B cell (primary cell): Measurements from ENCODE around the gene WBP4.

ENCODE experiments used
- EZH2 ChIP-seq: IDR thresholded peaks from 2 replicates; pipeline ENCODE4 v1.6.1; 2012; ENCODE audit warnings: borderline replicate concordance, low read depth, mild to moderate bottlenecking, moderate library complexity, low read length; ENCODE audit not compliant: insufficient read depth, poor library complexity, severe bottlenecking
- TF ChIP-seq, protein P1 (sequence below): fragments of 200-600 bp; IDR thresholded peaks from one replicate; pipeline ENCODE4 v1.8.0; 2022; ENCODE audit warnings: antibody characterized with exemption, mild to moderate bottlenecking

DNA sequence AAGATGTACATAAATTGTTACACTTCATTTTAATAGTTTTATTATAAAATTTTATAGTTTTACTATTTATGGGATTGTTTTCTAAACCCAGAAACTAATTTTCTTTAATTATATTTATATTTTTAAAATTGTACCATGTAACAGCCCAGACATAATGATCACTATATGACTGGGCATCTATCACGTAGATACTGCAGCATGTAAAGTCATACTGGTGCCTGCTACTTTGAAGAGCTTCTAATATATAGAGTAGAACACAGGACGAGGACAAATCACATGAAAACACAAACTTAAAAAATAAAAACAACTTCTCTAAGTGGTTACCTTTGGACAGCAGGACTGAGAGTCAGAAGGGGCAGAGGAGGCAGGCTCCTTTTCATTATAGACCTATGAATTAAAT, 47.5 kb upstream of the WBP4 start:
- TF ChIP-seq, protein P1, sequence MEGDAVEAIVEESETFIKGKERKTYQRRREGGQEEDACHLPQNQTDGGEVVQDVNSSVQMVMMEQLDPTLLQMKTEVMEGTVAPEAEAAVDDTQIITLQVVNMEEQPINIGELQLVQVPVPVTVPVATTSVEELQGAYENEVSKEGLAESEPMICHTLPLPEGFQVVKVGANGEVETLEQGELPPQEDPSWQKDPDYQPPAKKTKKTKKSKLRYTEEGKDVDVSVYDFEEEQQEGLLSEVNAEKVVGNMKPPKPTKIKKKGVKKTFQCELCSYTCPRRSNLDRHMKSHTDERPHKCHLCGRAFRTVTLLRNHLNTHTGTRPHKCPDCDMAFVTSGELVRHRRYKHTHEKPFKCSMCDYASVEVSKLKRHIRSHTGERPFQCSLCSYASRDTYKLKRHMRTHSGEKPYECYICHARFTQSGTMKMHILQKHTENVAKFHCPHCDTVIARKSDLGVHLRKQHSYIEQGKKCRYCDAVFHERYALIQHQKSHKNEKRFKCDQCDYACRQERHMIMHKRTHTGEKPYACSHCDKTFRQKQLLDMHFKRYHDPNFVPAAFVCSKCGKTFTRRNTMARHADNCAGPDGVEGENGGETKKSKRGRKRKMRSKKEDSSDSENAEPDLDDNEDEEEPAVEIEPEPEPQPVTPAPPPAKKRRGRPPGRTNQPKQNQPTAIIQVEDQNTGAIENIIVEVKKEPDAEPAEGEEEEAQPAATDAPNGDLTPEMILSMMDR, result no peak
- TF ChIP-seq EZH2, result no peak
